Cerebellar cortex (tissue), 1 donor: ENCODE results near the gene LRRFIP1.
"Not testable (repeated sequence)": the region's sequence is repeated elsewhere in the genome, so short reads cannot be mapped to it uniquely, and the experiment has no call there.

ENCODE experiments used
- DNase-seq: peaks from one replicate; pipeline ENCODE4 v3.0.0-alpha.2; 2015; ENCODE audit warnings: low spot score

The LRRFIP1 gene

GRCh38 chr2:237685408-237685807 is 58.0 kb downstream of the LRRFIP1 start:
- DNase-seq = no peak

- no peak for DNase-seq
Measured at GRCh38 chr2:237686659-237687136, 59.3 kb downstream of the LRRFIP1 start.

GRCh38 chr2:237688081-237688480 is 60.7 kb downstream of the LRRFIP1 start:
- DNase-seq = no peak

GRCh38 chr2:237688541-237688940 is 61.2 kb downstream of the LRRFIP1 start:
- DNase-seq = not testable (repeated sequence)

GRCh38 chr2:237689336-237690131 is 62.1 kb downstream of the LRRFIP1 start:
- DNase-seq = no peak

GRCh38 chr2:237691029-237691907 is 63.9 kb downstream of the LRRFIP1 start:
- DNase-seq = no peak

GRCh38 chr2:237691908-237692600 is 64.7 kb downstream of the LRRFIP1 start:
- peak; percentile 59 for DNase-seq

GRCh38 chr2:237692601-237693290 is 65.4 kb downstream of the LRRFIP1 start:
- DNase-seq = no peak

- no peak for DNase-seq
Measured at GRCh38 chr2:237693291-237693994, 66.1 kb downstream of the LRRFIP1 start.

- DNase-seq = no peak
Measured at GRCh38 chr2:237694415-237695194, 67.2 kb downstream of the LRRFIP1 start.

- no peak for DNase-seq
Measured at GRCh38 chr2:237695201-237695780, 67.9 kb downstream of the LRRFIP1 start.

GRCh38 chr2:237696461-237696860 is 69.1 kb downstream of the LRRFIP1 start:
- no peak for DNase-seq

GRCh38 chr2:237697586-237698357 is 70.4 kb downstream of the LRRFIP1 start:
- DNase-seq = no peak

- DNase-seq = no peak
Measured at GRCh38 chr2:237698358-237698694, 70.9 kb downstream of the LRRFIP1 start.

GRCh38 chr2:237699870-237700511 is 72.6 kb downstream of the LRRFIP1 start:
- DNase-seq = no peak

- DNase-seq = no peak
Measured at GRCh38 chr2:237700512-237701032, 73.2 kb downstream of the LRRFIP1 start.

GRCh38 chr2:237701033-237701858 is 73.9 kb downstream of the LRRFIP1 start:
- no peak for DNase-seq
